ENCODE data around the gene TRAF3.
A peak's percentile ranks its signal among the peaks of the same experiment; 100 is the strongest.
"Not testable (repeated sequence)": the region's sequence is repeated elsewhere in the genome, so short reads cannot be mapped to it uniquely, and the experiment has no call there.

The TRAF3 gene

DNA sequence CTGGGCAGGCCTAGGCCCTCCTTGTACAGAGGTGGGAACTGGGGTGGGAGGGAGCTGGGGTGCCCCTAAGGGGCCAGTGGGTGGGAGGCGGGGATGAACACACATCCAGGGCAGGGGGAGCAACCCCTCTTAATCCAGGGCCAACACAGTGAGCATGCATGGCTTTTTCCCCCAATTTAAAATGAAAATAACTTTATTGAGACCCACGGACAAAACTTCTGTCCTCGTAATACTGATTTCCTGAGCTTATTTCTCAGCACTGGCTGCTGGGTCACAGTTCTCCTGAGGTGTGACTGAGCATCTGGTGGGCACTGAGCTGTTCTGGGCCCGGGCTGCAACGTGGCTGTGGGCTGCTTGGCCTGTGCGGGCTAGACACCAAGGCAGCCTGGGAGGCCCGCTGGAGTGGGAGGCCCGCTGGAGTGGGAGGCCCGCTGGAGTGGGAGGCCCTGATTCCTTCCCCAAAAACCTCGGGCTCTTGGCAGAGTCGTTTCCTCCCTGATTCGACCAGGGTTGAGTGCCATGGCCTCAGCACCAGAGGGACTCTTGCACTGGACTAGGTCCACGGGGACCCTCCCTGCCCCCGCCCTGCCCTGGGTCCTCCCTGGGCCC, 24.9 kb upstream of the TRAF3 start:
- no peak for DNase-seq

DNA sequence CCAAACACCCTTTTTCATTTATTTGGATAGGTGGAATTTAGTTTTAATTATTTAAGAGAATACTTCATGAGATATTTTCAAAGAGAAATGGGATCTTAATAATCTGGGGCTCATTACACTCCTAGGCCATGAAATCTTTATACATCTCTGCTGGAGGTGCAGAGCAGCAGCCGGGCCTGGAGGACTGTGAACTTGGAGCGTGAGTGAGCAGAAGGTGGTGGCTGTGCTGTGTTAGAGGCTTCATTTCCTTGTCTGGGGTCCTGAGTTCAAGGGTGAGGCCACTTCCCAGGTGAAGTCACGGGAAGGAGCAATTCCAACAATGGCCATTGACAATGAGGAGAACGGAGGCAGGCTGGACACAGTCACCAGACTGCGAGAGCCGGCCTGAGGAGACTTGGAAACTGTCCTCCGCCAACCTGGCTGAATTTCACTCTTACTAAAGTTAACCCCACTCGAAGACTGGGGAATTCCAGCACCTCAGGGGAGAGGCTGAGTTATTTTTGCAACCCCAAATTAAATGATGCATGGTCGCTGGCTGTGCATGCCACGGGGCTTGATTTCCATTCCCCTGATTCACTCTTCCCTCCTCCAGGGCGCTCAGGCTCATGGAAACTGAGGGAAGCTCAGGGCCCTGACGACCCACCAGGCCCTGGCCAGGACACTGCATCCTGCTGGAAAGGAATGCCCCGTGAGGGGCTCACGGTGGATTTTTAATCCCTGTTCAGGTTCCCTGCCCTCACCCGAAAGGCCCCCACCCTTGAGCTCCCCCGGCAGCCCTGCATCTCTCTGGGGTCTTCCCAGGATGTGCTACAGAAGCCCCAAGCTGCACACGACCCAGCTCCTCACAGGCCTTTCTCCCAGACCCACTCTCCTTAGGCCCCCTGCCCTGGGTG, 22.6 kb upstream of the TRAF3 start:
- no peak for DNase-seq

DNA sequence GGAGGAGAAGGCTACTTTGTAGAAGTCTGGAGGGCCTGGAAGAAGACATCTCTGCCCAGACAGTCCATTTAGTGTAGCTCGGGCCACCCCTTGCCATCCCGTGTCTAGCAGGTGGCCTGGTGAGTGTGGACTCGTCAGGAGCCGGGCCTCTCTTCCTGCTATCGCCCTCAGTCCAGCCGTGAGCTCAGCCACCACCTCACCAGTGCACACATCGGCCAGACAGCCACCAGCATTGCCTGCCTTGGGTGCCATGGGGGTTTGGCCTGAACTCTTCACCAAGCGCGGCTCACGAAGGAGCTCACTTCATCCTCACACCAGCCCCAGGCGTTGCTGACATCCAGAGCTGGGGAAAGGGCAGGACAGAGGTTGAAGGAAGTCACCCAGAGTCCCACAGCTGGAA, 19.6 kb upstream of the TRAF3 start:
- no peak for DNase-seq

DNA sequence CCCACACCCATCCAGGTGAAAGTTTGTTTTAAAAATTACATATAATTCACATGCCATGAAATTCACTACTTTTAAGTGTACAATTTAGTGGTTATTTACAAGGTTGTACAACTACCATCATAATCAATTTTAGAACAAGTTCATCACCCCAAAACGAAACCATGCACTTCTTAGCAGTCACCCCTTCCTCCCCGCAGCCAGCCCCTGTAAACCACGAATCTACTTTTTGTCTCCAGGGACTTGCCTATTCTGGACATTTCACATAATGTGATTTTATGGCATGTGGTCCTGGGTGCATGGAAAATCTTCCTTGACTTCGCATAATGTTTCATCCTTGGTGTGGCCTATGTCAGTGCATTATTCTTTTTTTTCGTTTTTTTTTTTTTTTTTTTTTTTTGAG, 19.2 kb upstream of the TRAF3 start:
- DNase-seq = no peak

DNA sequence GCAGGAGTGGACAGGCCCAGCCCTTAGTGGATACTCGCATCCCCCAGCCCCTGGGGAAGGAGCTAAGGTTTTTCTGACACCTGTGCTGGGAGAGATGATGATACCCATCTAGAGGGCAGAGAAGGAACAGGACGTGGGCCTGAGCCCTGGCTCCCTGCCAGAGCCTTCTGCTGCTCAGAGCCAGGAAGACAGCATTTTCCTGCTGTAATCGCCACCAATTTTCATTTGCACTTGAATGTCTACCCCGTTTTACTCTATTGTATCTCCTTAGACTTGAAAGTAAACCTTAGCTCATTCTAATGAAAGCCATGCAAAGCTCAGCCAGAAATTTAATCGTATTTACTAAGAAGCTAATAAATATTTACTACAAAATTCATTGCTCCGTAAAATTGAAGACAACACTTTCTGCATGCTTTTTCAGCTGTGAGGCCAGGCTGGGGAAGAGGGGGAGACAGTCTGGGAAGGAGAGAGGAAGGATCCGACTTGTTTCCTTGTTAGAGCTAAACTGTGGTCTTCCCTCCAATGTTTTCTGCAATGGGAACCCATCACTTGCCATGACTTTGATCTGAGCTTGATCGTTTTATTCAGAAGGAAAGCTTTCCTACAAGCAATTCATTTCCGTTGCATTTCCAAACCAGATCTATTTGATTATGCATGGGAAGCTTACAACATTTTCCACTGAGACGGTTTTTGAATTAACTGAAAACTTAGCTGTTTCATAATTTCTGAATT, 17.6 kb upstream of the TRAF3 start:
- no peak for DNase-seq

DNA sequence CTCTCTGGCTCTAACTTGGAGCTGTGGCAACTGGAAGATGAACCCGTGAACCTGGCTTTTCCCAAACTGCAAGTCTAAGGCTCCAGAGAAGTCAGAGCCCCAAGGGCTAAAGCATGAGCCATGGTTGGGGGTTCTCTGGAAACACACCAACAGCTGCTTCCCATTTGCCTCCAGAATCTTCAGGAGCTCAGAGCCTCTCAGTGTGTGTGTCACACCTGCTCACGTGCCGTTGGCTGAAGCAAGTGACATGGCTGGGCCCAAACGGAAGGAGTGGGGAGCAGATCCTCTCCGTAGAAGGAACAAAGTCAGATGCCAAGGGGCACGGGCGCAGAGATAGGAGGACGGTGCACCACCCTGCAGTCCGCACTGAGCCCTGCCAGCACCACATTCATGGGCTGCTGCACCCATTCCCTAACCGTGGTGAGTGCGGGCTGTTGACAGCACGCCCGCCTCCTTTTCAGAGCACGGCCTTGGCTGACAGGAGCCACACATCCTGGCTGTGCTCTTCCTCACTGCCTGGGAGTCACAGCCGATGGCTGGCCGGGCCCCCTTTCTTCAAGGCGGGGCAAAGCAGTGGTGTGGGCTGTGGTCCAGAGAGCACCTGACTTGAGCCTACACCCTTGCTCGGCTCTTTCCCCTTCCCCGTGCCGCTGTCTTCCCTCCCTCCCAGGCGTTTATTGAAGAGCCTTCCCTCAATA, 16.6 kb upstream of the TRAF3 start:
- no peak for DNase-seq

DNA sequence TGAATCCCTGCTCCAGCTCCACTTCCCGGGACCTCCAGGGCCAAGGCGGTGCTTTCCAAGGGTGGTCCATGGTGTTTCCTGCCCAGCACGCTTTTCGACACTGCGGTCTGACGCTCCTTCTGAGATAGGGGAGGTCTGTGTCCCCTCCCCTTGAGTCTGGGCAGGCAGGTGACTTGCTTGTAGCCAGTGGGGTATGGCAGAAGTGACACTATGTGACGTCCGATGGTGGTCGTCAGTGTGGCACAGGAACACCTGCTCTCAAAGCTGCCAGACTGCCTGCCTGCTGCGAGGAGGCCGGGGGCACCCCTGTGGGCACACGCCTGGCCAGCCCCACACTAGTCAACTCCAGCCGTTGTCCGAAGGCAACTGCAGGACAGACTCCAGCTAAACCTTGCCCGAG, 16.0 kb upstream of the TRAF3 start:
- no peak for DNase-seq

DNA sequence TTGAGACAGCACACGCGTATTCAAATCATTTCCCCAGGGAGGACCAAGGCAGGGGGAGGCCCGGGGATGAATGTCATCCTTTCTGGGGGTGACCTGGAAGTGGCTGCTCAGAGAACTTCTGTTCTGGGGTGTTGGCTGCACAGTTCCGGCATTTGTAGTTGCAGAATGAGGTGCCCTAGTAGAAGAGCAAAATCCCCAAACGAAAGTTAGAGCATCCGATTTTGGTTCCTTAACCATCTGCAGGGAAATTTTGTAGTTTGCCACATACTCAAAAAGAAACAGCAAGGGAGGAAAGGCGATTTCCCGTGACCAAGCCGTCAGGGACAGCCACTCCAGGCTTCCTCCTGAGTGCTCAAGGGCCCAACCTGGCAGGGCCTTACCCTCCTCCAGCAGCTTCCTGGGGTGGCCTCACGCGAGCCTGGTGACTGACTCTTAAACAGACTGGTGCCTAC, 13.0 kb upstream of the TRAF3 start:
- DNase-seq = no peak

DNA sequence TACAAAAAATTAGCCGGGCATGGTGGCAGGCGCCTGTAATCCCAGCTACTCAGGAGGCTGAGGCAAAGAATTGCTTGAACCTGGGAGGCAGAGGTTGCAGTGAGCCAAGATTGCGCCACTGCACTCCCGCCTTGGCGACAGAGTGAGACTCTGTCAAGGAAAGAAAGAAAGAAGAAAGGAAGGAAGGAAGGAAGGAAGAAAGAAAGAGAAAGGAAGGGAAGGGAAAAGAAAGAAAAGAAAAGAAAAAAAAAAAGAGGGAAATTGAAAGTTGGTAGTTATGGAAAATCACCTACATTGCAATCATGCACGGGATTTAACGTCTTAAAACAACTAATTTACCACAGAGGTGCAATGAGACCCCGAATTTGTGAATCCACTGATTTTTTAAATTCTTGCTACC, 11.5 kb upstream of the TRAF3 start:
- not testable (repeated sequence) for DNase-seq

DNA sequence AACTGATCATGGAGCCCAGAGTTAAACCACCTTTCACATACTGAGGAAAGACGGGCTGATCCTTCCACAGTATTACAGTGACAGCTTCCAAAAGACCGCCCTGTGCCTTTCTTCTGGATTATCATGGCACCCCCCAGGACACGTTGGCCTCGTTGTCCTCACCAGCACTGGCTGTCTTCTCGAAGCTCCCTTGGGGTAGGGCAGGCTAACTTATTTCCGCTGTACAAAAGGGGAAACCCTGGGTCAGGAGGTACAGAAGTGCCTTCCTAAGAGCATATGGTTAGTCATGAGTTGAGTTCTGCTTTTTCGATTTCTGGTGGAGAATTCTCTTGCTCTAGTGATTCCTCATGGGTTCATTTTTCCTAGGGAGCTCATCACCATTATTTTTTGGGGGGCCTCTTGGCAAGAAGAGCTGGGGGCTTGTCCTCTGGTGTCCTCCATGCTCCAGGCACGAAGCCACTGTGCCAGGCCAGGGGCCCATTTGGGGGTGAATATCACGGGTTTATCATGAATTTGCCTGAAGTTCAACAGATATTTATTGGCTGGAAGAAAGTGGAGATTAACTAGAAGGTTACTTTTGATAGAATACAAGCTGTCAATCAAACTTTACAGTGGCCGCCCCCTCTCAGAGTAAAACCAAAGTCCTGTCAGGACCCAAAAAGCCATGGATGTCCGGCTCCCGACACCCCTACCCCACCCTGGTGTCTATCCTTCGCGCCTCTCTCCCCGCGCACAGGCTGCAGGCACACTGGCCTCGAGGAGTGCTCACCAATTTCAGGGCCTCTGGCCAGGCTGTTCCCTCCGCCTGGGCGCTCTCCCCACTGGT, 8.8 kb upstream of the TRAF3 start:
- no peak for DNase-seq

DNA sequence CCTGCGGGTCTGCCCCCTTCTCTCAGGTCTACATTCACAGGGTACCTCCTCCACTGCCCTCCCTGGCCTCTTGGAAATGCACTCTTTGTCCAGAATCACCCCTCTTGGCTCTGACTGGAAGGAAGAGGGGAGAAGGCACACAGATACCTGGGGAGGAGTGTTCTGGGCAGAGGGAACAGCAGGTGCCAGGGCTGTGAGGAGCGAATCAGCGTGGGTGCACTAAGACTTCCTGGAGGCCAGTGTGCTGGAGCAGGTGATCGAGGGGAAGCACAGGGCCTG, 8.3 kb upstream of the TRAF3 start:
- no peak for DNase-seq

DNA sequence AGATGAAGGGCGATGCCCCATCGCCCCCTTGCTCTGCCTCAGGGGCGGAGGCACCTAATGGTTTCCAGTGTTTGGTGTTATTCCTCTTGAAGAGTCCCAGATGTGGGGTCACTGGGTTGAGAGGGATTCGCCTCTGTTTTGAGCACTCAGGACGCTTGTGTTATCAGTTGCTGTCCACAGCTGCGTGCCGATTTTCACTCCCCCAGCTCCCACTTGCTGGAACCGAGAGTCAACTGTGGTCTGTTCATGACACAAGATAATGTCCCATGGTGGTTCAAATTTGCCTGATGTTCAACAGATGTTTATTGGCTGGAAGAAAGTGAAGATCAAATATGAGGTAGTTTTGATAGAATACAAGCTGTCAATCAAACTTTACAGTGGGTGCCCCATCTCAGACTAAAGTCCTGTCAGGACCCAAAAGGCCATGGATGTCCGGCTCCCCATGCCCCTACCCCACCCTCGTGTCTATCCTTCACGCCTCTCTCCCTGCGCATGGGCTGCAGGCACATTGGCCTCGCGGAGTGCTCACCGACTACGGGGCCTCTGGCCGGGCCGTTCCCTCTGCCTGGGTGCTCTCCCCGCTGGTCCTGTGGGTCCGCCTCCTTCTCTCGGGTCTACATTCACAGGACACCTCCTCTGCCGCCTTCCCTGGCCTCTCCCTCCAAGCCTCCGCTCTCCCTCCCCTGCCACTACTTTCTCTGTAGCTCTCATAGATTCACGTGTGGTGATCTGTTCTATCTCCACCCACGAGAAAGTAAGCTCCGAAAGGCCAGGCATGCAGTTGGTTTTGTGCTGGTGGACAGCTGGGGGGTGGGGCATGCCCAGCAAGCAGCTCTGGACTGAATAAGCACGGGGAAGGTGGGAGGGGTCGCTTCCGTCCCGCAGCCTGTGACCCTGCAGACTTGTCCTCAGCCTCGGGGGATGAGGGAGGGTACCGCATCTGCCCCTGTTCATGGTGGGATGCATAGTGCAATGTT, 6.8 kb upstream of the TRAF3 start:
- no peak for DNase-seq

DNA sequence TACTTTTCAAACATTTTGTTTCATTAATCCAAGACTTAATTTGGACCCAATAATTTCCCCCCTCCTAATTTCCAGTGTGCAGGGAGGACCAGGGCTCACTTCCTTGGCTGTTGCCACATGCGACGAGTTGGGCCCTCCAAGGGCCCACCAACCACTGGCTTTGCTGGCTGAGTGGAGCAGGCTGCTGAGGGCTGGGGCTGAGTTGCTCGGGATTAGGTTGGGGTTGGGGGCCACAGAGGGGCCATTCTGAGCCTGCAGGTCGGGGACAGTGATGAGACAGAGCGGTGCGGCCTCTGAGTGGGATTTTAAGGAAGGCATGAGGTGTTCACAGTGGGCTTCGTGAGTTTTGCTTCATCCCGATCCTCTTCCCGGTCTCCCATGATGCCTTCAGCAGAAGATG, 6.1 kb upstream of the TRAF3 start:
- no peak for DNase-seq

DNA sequence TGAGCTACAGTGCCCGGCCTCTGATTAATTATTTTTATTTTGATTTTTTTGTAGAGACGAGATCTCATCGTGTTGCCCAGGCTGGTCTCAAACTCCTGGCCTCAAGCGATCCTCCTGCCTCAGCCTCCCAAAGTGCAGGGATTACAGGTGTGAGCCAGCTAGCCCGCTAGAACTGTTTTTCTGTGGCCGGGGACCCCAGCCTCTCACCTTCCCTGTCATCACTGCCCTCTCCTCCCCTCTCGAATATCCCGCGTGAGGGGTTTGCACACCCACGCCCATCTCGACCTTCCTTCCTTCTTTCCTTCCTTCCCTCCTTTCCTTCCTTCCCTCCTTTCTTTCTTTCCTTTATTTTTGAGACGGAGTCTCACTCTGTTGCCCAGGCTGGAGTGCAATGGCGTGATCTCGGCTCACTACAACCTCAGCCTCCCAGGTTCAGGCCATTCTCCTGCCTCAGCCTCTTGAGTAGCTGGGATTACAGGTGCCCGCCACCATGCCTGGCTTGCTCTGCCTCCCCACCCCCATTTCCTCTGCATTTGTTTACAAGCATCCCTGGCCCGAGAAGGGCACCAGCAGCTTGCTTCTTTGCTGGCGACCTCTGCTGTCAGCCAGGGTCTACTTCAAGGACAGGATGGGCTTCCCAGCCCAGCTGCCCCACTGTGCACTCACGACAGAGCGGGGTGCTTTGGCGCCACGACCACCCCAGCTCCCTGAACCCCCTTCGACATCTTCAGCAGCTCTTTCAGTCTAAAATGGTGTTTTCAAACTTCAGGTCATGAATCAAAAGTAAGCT, 4.3 kb upstream of the TRAF3 start:
- no peak for DNase-seq

DNA sequence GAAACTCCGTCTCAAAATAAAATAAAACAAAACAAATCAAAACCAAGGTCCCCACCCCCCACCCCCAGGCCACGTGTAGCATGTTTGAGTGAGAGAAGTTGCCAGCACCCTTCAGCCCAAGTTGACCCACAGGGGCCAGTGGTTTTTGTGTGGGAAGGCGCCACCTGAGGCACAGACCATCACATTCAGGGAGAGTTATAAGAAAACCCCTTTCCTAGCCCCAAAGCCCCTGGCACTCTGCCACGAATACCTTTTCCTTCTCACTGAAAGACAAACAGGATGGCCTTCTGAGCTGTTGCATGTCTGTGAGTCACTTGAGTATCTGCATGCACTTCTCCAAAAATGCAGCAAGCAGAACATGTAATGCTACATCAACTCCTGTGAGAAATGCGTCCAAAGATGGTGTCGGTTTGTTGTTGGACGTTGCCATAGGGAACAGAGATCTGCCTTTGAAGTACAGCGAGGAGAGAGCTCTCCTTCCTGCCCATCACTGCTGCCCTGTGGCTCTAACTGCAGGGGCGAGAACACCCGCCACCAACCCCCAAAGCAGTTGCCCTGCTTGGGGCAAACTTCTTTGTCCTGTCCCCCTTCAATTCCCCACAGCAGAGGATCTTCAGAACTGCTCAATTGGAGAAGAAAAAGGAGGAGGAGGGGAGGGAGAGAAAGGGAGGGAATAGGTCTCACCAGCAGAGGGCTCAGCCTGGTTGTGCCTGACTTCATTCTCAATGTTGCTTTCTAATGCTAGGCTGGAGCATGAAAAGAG, 2.7 kb upstream of the TRAF3 start:
- peak; percentile 47 for DNase-seq

DNA sequence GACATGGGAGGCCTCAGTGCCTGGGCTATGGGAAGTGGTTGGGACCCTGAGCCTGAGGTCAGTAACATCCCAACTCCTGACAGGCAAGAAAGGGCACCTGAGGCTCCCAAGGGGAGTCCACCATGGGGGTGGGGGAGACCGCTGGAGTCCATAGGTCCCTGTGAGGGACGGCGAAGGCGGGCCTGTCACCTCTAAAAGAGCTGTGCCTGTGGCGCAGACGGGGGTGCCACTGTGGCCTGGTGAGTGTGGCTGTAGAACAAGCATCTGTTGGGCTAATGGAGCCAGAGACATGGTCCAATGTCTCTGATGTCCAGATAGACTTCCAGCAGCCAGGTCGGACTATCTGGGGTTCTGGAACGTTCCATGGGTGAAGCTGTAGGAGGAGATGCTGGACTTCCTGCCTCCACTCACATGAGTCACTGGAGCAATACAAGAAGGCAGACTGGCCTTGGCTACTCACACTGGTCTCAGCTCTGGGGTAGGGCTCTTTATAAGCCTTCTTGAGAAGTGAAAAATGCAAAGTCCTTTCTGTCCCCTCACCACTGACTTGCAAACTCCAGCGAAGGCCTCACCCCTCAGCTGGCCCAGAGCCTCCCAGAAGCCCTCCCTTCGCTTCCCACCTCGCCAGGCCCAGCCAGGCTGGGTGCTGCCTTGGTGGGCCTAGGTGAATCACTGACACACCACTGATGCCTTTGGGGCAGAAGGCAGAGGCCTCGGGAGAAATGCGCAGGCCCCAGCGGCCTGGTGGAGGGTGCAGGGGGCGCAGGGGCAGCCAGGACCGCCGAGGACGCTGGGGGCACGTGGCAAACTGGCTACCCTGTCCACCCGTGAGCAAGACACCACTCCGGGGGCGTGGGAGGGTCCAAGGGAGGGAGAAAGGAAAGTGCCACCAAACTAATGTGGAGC, 1.1 kb upstream of the TRAF3 start:
- DNase-seq = no peak

DNA sequence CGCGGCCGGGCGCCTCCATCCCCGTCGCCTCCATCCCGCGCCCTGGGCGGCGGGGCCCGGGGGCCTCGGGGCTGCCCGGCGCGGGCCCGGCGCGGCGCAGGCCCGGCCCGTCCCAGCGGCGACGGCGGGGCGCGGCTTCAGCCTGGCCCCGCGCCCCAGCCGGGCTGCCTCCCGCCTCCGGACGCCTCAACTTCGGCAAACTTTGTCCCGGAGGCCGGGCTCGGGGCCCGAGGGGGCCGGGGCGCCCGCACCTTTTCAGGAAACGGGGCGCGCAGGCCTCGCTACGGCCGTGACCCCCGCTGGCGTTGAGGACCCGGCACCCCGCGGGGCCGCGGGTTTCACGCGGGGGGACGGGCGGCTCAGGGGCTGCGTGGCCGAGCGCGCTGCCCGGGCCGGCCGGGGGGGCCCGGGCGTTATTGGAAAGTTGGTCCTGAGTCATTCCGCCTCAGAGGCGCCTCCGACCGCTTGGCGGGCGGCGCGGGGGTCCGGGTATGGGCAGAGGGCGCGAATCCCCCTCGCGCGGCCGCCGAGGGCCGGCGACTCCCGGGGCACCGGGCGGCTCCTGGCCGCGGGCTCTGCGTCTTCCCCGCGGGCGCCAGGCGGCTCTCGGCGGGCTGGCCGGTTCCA, 575 bp downstream of the TRAF3 start:
- no peak for DNase-seq
